Endothelial cell of umbilical vein (primary cell): Measurements from ENCODE around the gene FHOD3.

Experiments used
- EZH2 ChIP-seq: IDR thresholded peaks from 2 replicates; pipeline ENCODE4 v1.6.1; 2012; ENCODE audit warnings: borderline replicate concordance, low read depth, mild to moderate bottlenecking, moderate library complexity, low read length, inconsistent platforms; ENCODE audit not compliant: severe bottlenecking
- FOS ChIP-seq: IDR thresholded peaks from 2 replicates; pipeline ENCODE4 v1.6.1; 2011; ENCODE audit warnings: mild to moderate bottlenecking, low read length, moderate library complexity, borderline replicate concordance; ENCODE audit not compliant: insufficient read depth
- GATA2 ChIP-seq: IDR thresholded peaks from 2 replicates; pipeline ENCODE4 v1.7.0; 2011; ENCODE audit warnings: low read depth, mild to moderate bottlenecking, moderate library complexity, mixed read lengths, low read length; ENCODE audit not compliant: insufficient read length, insufficient read depth
- JUN ChIP-seq: IDR thresholded peaks from 2 replicates; pipeline ENCODE4 v1.6.1; 2011; ENCODE audit warnings: borderline replicate concordance, low read depth; ENCODE audit not compliant: insufficient read length, insufficient read depth
- MYC ChIP-seq: IDR thresholded peaks from one replicate; pipeline ENCODE4 v1.6.1; 2011; ENCODE audit warnings: mild to moderate bottlenecking, low read depth, low read length
- POLR2A ChIP-seq: IDR thresholded peaks from 2 replicates; pipeline ENCODE4 v1.6.1; 2012; ENCODE audit warnings: low read depth, mild to moderate bottlenecking, control low read depth, low read length
- POLR2AphosphoS5 ChIP-seq: IDR thresholded peaks from 2 replicates; pipeline ENCODE4 v1.6.1; 2012; ENCODE audit warnings: low read depth, mild to moderate bottlenecking, control low read depth, low read length, moderate library complexity; ENCODE audit not compliant: insufficient read depth
- TF ChIP-seq, protein P1 (sequence below), 2 donors: IDR thresholded peaks; 1 replicate in 1 of 2; 2 replicates in 1 of 2; pipeline ENCODE4 v1.5.1; 2011; ENCODE audit warnings: low read length in 2 of 2, mild to moderate bottlenecking in 2 of 2, moderate library complexity in 2 of 2, control low read depth in 1 of 2, inconsistent platforms in 1 of 2, low read depth in 1 of 2; ENCODE audit not compliant: insufficient read depth in 1 of 2; ENCODE audit errors: extremely low read depth in 1 of 2
- TF ChIP-seq, protein P2 (sequence below): IDR thresholded peaks from 2 replicates; pipeline ENCODE4 v1.6.1; 2011; ENCODE audit not compliant: insufficient read depth, insufficient read length

DNA sequence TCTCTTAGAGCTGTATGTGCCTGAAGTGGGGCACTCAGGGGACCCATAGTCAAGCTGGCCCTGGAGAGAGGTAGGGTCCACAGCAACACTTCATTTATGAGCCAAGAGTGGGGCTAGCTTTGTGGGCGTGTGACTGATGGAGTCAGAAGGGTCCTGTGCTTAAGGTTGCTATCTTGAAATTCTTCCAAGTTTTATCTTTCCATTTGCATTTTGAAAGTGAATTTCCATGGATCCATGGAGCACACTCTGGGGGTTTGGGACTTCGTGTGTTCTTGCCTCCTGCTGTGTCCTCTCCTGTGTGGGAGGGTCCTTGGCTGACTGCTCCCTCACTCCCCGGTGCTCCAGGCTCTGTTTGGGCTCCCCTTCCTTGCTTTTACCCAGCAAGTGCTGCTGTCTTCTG lies 50.8 kb downstream of the FHOD3 start:
- TF ChIP-seq POLR2AphosphoS5 (no peak), EZH2 (no peak), POLR2A (no peak), JUN (no peak), FOS (no peak), GATA2 (no peak), MYC (no peak)
- TF ChIP-seq, protein P1, sequence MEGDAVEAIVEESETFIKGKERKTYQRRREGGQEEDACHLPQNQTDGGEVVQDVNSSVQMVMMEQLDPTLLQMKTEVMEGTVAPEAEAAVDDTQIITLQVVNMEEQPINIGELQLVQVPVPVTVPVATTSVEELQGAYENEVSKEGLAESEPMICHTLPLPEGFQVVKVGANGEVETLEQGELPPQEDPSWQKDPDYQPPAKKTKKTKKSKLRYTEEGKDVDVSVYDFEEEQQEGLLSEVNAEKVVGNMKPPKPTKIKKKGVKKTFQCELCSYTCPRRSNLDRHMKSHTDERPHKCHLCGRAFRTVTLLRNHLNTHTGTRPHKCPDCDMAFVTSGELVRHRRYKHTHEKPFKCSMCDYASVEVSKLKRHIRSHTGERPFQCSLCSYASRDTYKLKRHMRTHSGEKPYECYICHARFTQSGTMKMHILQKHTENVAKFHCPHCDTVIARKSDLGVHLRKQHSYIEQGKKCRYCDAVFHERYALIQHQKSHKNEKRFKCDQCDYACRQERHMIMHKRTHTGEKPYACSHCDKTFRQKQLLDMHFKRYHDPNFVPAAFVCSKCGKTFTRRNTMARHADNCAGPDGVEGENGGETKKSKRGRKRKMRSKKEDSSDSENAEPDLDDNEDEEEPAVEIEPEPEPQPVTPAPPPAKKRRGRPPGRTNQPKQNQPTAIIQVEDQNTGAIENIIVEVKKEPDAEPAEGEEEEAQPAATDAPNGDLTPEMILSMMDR (IDR thresholded peaks at IDR 0.05; ENCODE audit: extremely low read depth in 1 of 2, insufficient read depth in 1 of 2, low read depth in 1 of 2, low read length in 2 of 2), result no peak
- TF ChIP-seq, protein P2, sequence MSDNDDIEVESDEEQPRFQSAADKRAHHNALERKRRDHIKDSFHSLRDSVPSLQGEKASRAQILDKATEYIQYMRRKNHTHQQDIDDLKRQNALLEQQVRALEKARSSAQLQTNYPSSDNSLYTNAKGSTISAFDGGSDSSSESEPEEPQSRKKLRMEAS, result no peak
